K562 (cell line): ENCODE measurements around the gene ZBTB39. TPM values are rescaled to one million over a fixed set of nuclear protein-coding genes. Genes with fewer than 3 reads are reported as not detected.

Experiments used
- ARNT ChIP-seq, 2 experiments: fragments of 450-650 bp; IDR thresholded peaks; 2 replicates each; pipeline ENCODE4 v1.6.1; 2016; ENCODE audit warnings: mild to moderate bottlenecking in 1 of 2
- DIDO1 ChIP-seq: fragments of 450-650 bp; IDR thresholded peaks from 2 replicates; pipeline ENCODE4 v1.6.1; 2016; ENCODE audit warnings: low read depth, missing biosample characterization, missing genetic modification characterization
- E2F3 ChIP-seq: fragments of 250-450 bp; sonication (Bioruptor Pico); IDR thresholded peaks from 2 replicates; pipeline ENCODE4 v1.4.0; 2020; ENCODE audit warnings: mild to moderate bottlenecking
- GATA2 ChIP-seq: sonication (generic); formaldehyde crosslinking; IDR thresholded peaks from 2 replicates; pipeline ENCODE4 v1.4.0; 2020; ENCODE audit warnings: mild to moderate bottlenecking, missing genetic modification reagents
- ILK ChIP-seq: fragments of 450-650 bp; IDR thresholded peaks from 2 replicates; pipeline ENCODE4 v1.6.1; 2016; ENCODE audit warnings: missing genetic modification characterization, low read depth, mild to moderate bottlenecking, missing compliant biosample characterization, moderate library complexity, borderline replicate concordance
- KAT2B ChIP-seq: IDR thresholded peaks from one replicate; pipeline ENCODE4 v1.6.1; 2012; ENCODE audit warnings: low read depth, mild to moderate bottlenecking, control low read depth, inconsistent platforms, low read length, moderate library complexity
- LARP7 ChIP-seq: fragments of 450-650 bp; IDR thresholded peaks from 2 replicates; pipeline ENCODE4 v1.6.1; 2016
- NELFE ChIP-seq: IDR thresholded peaks from 2 replicates; pipeline ENCODE4 v1.6.1; 2011; ENCODE audit warnings: mild to moderate bottlenecking; ENCODE audit not compliant: insufficient read depth, insufficient read length
- PHF20 ChIP-seq: fragments of 450-650 bp; IDR thresholded peaks from 2 replicates; pipeline ENCODE4 v1.6.1; 2018; ENCODE audit not compliant: partially characterized antibody
- SMAD3 ChIP-seq: fragments of 450-650 bp; formaldehyde crosslinking; conservative IDR thresholded peaks from 2 replicates; pipeline ENCODE4 v1.4.0; 2020; ENCODE audit warnings: mild to moderate bottlenecking
- SRSF3 ChIP-seq: fragments of 200-400 bp; formaldehyde crosslinking; IDR thresholded peaks from 2 replicates; pipeline ENCODE4 v1.6.1; 2016; ENCODE audit warnings: mild to moderate bottlenecking, low read length, moderate library complexity; ENCODE audit not compliant: insufficient read depth
- SUPT5H ChIP-seq: fragments of 450-650 bp; IDR thresholded peaks from 2 replicates; pipeline ENCODE4 v1.6.1; 2016
- TCF7 ChIP-seq: sonication (generic); IDR thresholded peaks from 2 replicates; pipeline ENCODE4 v1.6.1; 2016; ENCODE audit warnings: antibody characterized with exemption, borderline replicate concordance
- TCFL5 ChIP-seq: fragments of 250-450 bp; sonication (Bioruptor Pico); conservative IDR thresholded peaks from 2 replicates; pipeline ENCODE4 v1.6.1; 2021; ENCODE audit warnings: mild to moderate bottlenecking, moderate library complexity, matching md5 sums
- U2AF1 ChIP-seq: fragments of 200-400 bp; formaldehyde crosslinking; optimal IDR thresholded peaks from 2 replicates; pipeline ENCODE3; 2017; ENCODE audit warnings: mild to moderate bottlenecking, low read depth, low read length, moderate library complexity
- ZBED1 ChIP-seq: IDR thresholded peaks from 2 replicates; pipeline ENCODE4 v1.6.1; 2014
- ZFP1 ChIP-seq: fragments of 450-650 bp; formaldehyde crosslinking; IDR thresholded peaks from 2 replicates; pipeline ENCODE4 v1.4.0; 2020; ENCODE audit warnings: mild to moderate bottlenecking, mixed read lengths
- ZKSCAN1 ChIP-seq: fragments of 150-350 bp; IDR thresholded peaks from 2 replicates; pipeline ENCODE4 v1.6.1; 2016; ENCODE audit warnings: low read depth, low read length
- ZNF165 ChIP-seq: fragments of 250-450 bp; sonication (Bioruptor Pico); IDR thresholded peaks from 2 replicates; pipeline ENCODE4 v1.4.0; 2020; ENCODE audit warnings: borderline replicate concordance
- polyA plus RNA-seq, 8 experiments: library from polyadenylated mRNA; depleted of rRNA in 4 of 8; stranded (reverse) in 5 of 8; unstranded in 3 of 8; fragments of >200 nt; fragmentation: Nextera tagmentation in 2 of 8; fragmentation: Illumina TruSeq in 1 of 8; extraction: Ambion mirVana in 2 of 8; extraction: Trizol in 1 of 8; gene quantifications; 2 replicates each; pipeline versions ENCODE4 v1.2.1 to v1.2.3, GENCODE V29; 2011 to 2014; ENCODE audit warnings: inconsistent platforms in 1 of 8, missing spikeins in 1 of 8
- total RNA-seq, 7 experiments: library from RNA; depleted of rRNA in 6 of 7; stranded (reverse); fragments of >200 nt in 6 of 7; fragmentation: Illumina TruSeq in 2 of 7; extraction: Trizol in 2 of 7; gene quantifications; 2 replicates each; pipeline versions ENCODE4 v1.2.1 to v1.2.3, GENCODE V29; 2011 to 2021; ENCODE audit warnings: low replicate concordance in 1 of 7
- TF ChIP-seq, protein P1 (sequence below): sonication (generic); formaldehyde crosslinking; IDR thresholded peaks from 2 replicates; pipeline ENCODE4 v1.8.1; 2022; ENCODE audit warnings: missing genetic modification reagents
- TF ChIP-seq, protein P2 (sequence below): IDR thresholded peaks from 3 replicates; pipeline ENCODE4 v1.6.1; 2011; ENCODE audit warnings: borderline replicate concordance, mild to moderate bottlenecking; ENCODE audit not compliant: insufficient read length, insufficient read depth
- TF ChIP-seq, protein P3 (sequence below): fragments of 450-650 bp; formaldehyde crosslinking; IDR thresholded peaks from 2 replicates; pipeline ENCODE4 v1.4.0; 2020; ENCODE audit warnings: mild to moderate bottlenecking, mixed read lengths
- TF ChIP-seq, protein P4 (sequence below): fragments of 250-450 bp; sonication (Bioruptor Pico); IDR thresholded peaks from 2 replicates; pipeline ENCODE4 v1.5.0; 2020; ENCODE audit warnings: mild to moderate bottlenecking, borderline replicate concordance

ZBTB39 gene
- total and polyA plus RNA-seq, 9 of the 15 experiments (the other 6 are each of a cell fraction or from before 2014, with no cell fraction given) = 3.3 to 13.3 (median 8.6) TPM

DNA sequence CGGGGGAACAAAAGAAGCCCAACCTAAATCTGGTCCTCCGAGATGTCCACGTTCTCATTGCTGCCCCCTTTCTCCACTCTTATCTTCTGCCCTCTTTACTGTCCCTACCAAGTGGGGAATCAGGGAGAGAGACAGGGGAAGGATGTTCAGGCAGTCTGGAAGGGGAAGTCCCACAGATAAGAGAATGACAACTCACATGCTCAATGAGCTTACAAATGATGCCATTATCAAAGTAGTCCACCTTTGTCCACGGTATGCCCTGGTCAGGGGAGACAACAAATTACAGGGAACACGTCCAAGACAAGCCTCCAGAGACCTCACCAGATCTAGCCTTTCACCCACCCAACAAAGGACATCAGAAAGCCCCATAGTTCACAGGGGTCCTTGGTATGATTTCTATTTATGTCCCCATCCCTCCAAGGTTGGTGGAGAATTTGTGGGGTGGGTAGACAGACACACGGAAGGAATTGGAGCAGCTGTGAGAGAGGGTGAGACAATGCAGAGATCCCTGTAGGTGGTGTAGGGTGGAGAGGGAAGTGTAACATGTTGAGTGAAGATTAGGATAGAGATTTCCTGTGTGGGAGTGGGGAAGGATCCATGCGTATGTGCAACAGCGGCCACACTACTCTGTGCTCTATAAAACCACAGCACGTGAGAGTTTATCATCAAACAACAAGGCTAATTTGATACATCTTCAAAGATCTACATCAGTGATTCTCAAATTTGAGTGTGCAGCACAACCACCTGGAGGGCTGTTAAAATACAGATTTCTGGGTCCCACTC is 32.9 kb upstream of the ZBTB39 start (continued):
- TF ChIP-seq, protein P1, sequence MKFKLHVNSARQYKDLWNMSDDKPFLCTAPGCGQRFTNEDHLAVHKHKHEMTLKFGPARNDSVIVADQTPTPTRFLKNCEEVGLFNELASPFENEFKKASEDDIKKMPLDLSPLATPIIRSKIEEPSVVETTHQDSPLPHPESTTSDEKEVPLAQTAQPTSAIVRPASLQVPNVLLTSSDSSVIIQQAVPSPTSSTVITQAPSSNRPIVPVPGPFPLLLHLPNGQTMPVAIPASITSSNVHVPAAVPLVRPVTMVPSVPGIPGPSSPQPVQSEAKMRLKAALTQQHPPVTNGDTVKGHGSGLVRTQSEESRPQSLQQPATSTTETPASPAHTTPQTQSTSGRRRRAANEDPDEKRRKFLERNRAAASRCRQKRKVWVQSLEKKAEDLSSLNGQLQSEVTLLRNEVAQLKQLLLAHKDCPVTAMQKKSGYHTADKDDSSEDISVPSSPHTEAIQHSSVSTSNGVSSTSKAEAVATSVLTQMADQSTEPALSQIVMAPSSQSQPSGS (CRISPR knock-in tag) = no peak
- TF ChIP-seq ILK (no peak), ZFP1 (CRISPR knock-in tag) (no peak), GATA2 (no peak; the same call in none of the 2 replicates), SMAD3 (CRISPR knock-in tag) (no peak), U2AF1 (no peak), NELFE (no peak), ZNF165 (CRISPR knock-in tag) (no peak), E2F3 (CRISPR knock-in tag) (no peak), ARNT (IDR thresholded peaks at IDR 0.05) (no peak), KAT2B (no peak), SRSF3 (no peak), ZKSCAN1 (no peak), TCF7 (no peak), SUPT5H (no peak), LARP7 (no peak), PHF20 (no peak), TCFL5 (CRISPR knock-in tag) (no peak), DIDO1 (no peak), ZBED1 (no peak)
- TF ChIP-seq, protein P2, sequence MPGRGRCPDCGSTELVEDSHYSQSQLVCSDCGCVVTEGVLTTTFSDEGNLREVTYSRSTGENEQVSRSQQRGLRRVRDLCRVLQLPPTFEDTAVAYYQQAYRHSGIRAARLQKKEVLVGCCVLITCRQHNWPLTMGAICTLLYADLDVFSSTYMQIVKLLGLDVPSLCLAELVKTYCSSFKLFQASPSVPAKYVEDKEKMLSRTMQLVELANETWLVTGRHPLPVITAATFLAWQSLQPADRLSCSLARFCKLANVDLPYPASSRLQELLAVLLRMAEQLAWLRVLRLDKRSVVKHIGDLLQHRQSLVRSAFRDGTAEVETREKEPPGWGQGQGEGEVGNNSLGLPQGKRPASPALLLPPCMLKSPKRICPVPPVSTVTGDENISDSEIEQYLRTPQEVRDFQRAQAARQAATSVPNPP = no peak
- TF ChIP-seq, protein P3, sequence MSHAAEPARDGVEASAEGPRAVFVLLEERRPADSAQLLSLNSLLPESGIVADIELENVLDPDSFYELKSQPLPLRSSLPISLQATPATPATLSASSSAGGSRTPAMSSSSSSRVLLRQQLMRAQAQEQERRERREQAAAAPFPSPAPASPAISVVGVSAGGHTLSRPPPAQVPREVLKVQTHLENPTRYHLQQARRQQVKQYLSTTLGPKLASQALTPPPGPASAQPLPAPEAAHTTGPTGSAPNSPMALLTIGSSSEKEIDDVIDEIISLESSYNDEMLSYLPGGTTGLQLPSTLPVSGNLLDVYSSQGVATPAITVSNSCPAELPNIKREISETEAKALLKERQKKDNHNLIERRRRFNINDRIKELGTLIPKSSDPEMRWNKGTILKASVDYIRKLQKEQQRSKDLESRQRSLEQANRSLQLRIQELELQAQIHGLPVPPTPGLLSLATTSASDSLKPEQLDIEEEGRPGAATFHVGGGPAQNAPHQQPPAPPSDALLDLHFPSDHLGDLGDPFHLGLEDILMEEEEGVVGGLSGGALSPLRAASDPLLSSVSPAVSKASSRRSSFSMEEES (CRISPR knock-in tag) = no peak
- TF ChIP-seq, protein P4, sequence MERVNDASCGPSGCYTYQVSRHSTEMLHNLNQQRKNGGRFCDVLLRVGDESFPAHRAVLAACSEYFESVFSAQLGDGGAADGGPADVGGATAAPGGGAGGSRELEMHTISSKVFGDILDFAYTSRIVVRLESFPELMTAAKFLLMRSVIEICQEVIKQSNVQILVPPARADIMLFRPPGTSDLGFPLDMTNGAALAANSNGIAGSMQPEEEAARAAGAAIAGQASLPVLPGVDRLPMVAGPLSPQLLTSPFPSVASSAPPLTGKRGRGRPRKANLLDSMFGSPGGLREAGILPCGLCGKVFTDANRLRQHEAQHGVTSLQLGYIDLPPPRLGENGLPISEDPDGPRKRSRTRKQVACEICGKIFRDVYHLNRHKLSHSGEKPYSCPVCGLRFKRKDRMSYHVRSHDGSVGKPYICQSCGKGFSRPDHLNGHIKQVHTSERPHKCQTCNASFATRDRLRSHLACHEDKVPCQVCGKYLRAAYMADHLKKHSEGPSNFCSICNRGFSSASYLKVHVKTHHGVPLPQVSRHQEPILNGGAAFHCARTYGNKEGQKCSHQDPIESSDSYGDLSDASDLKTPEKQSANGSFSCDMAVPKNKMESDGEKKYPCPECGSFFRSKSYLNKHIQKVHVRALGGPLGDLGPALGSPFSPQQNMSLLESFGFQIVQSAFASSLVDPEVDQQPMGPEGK (CRISPR knock-in tag) = no peak
